HEK293 (cell line): Measurements from ENCODE around the gene TMEM229B.

ENCODE experiments used
- CTCF ChIA-PET: fragments of 350-600 bp; formaldehyde crosslinking; extraction: SDS; loops from one replicate; lab custom pipeline; 2021; ENCODE audit warnings: antibody characterized with exemption; lab: Yijun Ruan, JAX
- POLR2A ChIA-PET: fragments of 300-600 bp; formaldehyde crosslinking; extraction: SDS; loops from one replicate; lab custom pipeline; 2020; ENCODE audit warnings: antibody characterized with exemption, inconsistent platforms; lab: Yijun Ruan, JAX
- H3K27ac ChIP-seq: fragments of 200-500 bp; sonication (Bioruptor generic); 2 replicates; pipeline ENCODE4 v1.5.1; 2014; ENCODE audit warnings: low read depth, low read length, control low read depth, inconsistent platforms; ENCODE audit errors: extremely low read depth
- H3K36me3 ChIP-seq, 2 experiments: fragments of 200-500 bp in 1 of 2; sonication (Bioruptor generic) in 1 of 2; 1 replicate in 1 of 2; 2 replicates in 1 of 2; pipeline ENCODE4 v1.5.1; 2014 to 2017; ENCODE audit warnings: inconsistent platforms in 2 of 2, low read length in 2 of 2; ENCODE audit not compliant: control insufficient read depth in 2 of 2, insufficient read depth in 1 of 2
- H3K4me1 ChIP-seq: fragments of 200-500 bp; sonication (Bioruptor generic); 2 replicates; pipeline ENCODE4 v1.5.1; 2014; ENCODE audit warnings: mild to moderate bottlenecking, low read length, inconsistent platforms; ENCODE audit not compliant: control insufficient read depth, insufficient read depth
- H3K4me3 ChIP-seq: 2 replicates; pipeline ENCODE4 v1.5.1; 2011; ENCODE audit warnings: low read depth, mild to moderate bottlenecking, control low read depth, low read length, moderate library complexity
- H3K9me3 ChIP-seq: fragments of 200-500 bp; sonication (Bioruptor generic); 2 replicates; pipeline ENCODE4 v1.5.1; 2014; ENCODE audit warnings: low read depth, low read length, inconsistent platforms; ENCODE audit not compliant: control insufficient read depth, insufficient read depth
- BCL11A ChIP-seq: fragments of 450-650 bp; formaldehyde crosslinking; IDR thresholded peaks from 2 replicates; pipeline ENCODE4 v1.5.1; 2016; ENCODE audit warnings: low read depth, missing biosample characterization, missing genetic modification characterization
- EGR2 ChIP-seq: fragments of 450-650 bp; formaldehyde crosslinking; IDR thresholded peaks from 2 replicates; pipeline ENCODE4 v1.5.1; 2016; ENCODE audit warnings: low read depth, missing biosample characterization, missing genetic modification characterization
- KLF16 ChIP-seq: fragments of 450-650 bp; formaldehyde crosslinking; IDR thresholded peaks from 2 replicates; pipeline ENCODE4 v1.5.1; 2017; ENCODE audit warnings: missing biosample characterization, missing genetic modification characterization
- REPIN1 ChIP-seq: fragments of 450-650 bp; formaldehyde crosslinking; IDR thresholded peaks from 2 replicates; pipeline ENCODE4 v1.5.1; 2017; ENCODE audit warnings: missing biosample characterization, missing genetic modification characterization, low read depth
- SALL2 ChIP-seq: fragments of 450-650 bp; formaldehyde crosslinking; IDR thresholded peaks from 2 replicates; pipeline ENCODE4 v1.5.0; 2017; ENCODE audit warnings: missing biosample characterization, mild to moderate bottlenecking, missing genetic modification characterization, borderline replicate concordance
- ZBTB1 ChIP-seq: fragments of 450-650 bp; formaldehyde crosslinking; IDR thresholded peaks from 2 replicates; pipeline ENCODE4 v1.5.1; 2016; ENCODE audit warnings: missing biosample characterization, missing genetic modification characterization
- ZBTB17 ChIP-seq: fragments of 450-650 bp; formaldehyde crosslinking; IDR thresholded peaks from 2 replicates; pipeline ENCODE4 v1.5.1; 2016; ENCODE audit warnings: missing biosample characterization, missing genetic modification characterization
- ZBTB48 ChIP-seq: fragments of 450-650 bp; formaldehyde crosslinking; IDR thresholded peaks from 2 replicates; pipeline ENCODE4 v1.5.1; 2016; ENCODE audit warnings: missing biosample characterization, missing genetic modification characterization
- ZFP41 ChIP-seq: fragments of 450-650 bp; formaldehyde crosslinking; IDR thresholded peaks from 2 replicates; pipeline ENCODE4 v1.5.1; 2016; ENCODE audit warnings: missing biosample characterization, missing genetic modification characterization, borderline replicate concordance
- ZNF174 ChIP-seq: fragments of 450-650 bp; formaldehyde crosslinking; IDR thresholded peaks from 2 replicates; pipeline ENCODE4 v1.5.0; 2017; ENCODE audit warnings: missing biosample characterization, mild to moderate bottlenecking, missing genetic modification characterization
- ZNF266 ChIP-seq: fragments of 450-650 bp; formaldehyde crosslinking; IDR thresholded peaks from 2 replicates; pipeline ENCODE4 v1.5.1; 2016; ENCODE audit warnings: missing biosample characterization, missing genetic modification characterization, low read depth
- ZNF335 ChIP-seq: fragments of 450-650 bp; formaldehyde crosslinking; conservative IDR thresholded peaks from 2 replicates; pipeline ENCODE4 v1.5.1; 2016; ENCODE audit warnings: missing biosample characterization, missing genetic modification characterization
- ZNF350 ChIP-seq: fragments of 450-650 bp; formaldehyde crosslinking; IDR thresholded peaks from 2 replicates; pipeline ENCODE4 v1.5.0; 2017; ENCODE audit warnings: missing biosample characterization, mild to moderate bottlenecking, missing genetic modification characterization
- ZNF366 ChIP-seq: fragments of 450-650 bp; formaldehyde crosslinking; conservative IDR thresholded peaks from 2 replicates; pipeline ENCODE4 v1.5.1; 2016; ENCODE audit warnings: missing biosample characterization, missing genetic modification characterization
- ZNF398 ChIP-seq: fragments of 450-650 bp; formaldehyde crosslinking; IDR thresholded peaks from 2 replicates; pipeline ENCODE4 v1.5.1; 2017; ENCODE audit warnings: missing biosample characterization, missing genetic modification characterization
- ZNF549 ChIP-seq: fragments of 450-650 bp; IDR thresholded peaks from 2 replicates; pipeline ENCODE4 v1.5.1; 2018; ENCODE audit warnings: missing biosample characterization, missing genetic modification characterization, mild to moderate bottlenecking, inconsistent platforms, moderate library complexity
- ZNF621 ChIP-seq: fragments of 450-650 bp; formaldehyde crosslinking; IDR thresholded peaks from 2 replicates; pipeline ENCODE4 v1.5.1; 2017; ENCODE audit warnings: missing biosample characterization, missing genetic modification characterization
- ZNF626 ChIP-seq: fragments of 450-650 bp; sonication (Bioruptor Pico); formaldehyde crosslinking; IDR thresholded peaks from 2 replicates; pipeline ENCODE4 v1.5.1; 2018; ENCODE audit warnings: missing biosample characterization, missing genetic modification characterization, inconsistent platforms
- ZNF654 ChIP-seq: fragments of 450-650 bp; formaldehyde crosslinking; IDR thresholded peaks from 2 replicates; pipeline ENCODE4 v1.5.1; 2016; ENCODE audit warnings: low read depth, missing biosample characterization, missing genetic modification characterization
- ZNF791 ChIP-seq: fragments of 450-650 bp; formaldehyde crosslinking; IDR thresholded peaks from 2 replicates; pipeline ENCODE4 v1.5.1; 2016; ENCODE audit warnings: missing biosample characterization, missing genetic modification characterization
- ZNF830 ChIP-seq: fragments of 450-650 bp; IDR thresholded peaks from 2 replicates; pipeline ENCODE4 v1.5.0; 2018; ENCODE audit warnings: missing biosample characterization, missing genetic modification characterization, low read depth, mild to moderate bottlenecking, moderate library complexity
- ZSCAN16 ChIP-seq: fragments of 450-650 bp; formaldehyde crosslinking; IDR thresholded peaks from 2 replicates; pipeline ENCODE4 v1.5.1; 2016; ENCODE audit warnings: missing biosample characterization, missing genetic modification characterization
- ZXDB ChIP-seq: fragments of 450-650 bp; formaldehyde crosslinking; IDR thresholded peaks from 2 replicates; pipeline ENCODE4 v1.5.1; 2016; ENCODE audit warnings: missing biosample characterization, missing genetic modification characterization
- TF ChIP-seq, protein P1 (sequence below): fragments of 450-650 bp; formaldehyde crosslinking; IDR thresholded peaks from 2 replicates; pipeline ENCODE4 v1.5.1; 2016; ENCODE audit warnings: missing biosample characterization, missing genetic modification characterization
- TF ChIP-seq, protein P2 (sequence below): fragments of 450-650 bp; formaldehyde crosslinking; IDR thresholded peaks from 2 replicates; pipeline ENCODE4 v1.5.1; 2016; ENCODE audit warnings: missing biosample characterization, missing genetic modification characterization
- TF ChIP-seq, protein P3 (sequence below): fragments of 450-650 bp; formaldehyde crosslinking; IDR thresholded peaks from 2 replicates; pipeline ENCODE4 v1.5.1; 2017; ENCODE audit warnings: missing biosample characterization, missing genetic modification characterization

TMEM229B gene

GRCh38 chr14:67514650-67515385, 26.3 kb upstream of the TMEM229B start (continued):
- TF ChIP-seq, protein P1, sequence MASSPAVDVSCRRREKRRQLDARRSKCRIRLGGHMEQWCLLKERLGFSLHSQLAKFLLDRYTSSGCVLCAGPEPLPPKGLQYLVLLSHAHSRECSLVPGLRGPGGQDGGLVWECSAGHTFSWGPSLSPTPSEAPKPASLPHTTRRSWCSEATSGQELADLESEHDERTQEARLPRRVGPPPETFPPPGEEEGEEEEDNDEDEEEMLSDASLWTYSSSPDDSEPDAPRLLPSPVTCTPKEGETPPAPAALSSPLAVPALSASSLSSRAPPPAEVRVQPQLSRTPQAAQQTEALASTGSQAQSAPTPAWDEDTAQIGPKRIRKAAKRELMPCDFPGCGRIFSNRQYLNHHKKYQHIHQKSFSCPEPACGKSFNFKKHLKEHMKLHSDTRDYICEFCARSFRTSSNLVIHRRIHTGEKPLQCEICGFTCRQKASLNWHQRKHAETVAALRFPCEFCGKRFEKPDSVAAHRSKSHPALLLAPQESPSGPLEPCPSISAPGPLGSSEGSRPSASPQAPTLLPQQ (tag by site-specific recombination): no peak
- TF ChIP-seq BCL11A (tag by site-specific recombination) (no peak), ZNF654 (tag by site-specific recombination) (no peak), ZXDB (tag by site-specific recombination) (no peak), ZSCAN16 (no peak), ZNF366 (tag by site-specific recombination) (no peak), ZNF626 (tag by site-specific recombination) (no peak), SALL2 (tag by site-specific recombination) (no peak), ZBTB17 (peak; percentile 59), EGR2 (tag by site-specific recombination) (no peak), REPIN1 (no peak)
- TF ChIP-seq, protein P2, sequence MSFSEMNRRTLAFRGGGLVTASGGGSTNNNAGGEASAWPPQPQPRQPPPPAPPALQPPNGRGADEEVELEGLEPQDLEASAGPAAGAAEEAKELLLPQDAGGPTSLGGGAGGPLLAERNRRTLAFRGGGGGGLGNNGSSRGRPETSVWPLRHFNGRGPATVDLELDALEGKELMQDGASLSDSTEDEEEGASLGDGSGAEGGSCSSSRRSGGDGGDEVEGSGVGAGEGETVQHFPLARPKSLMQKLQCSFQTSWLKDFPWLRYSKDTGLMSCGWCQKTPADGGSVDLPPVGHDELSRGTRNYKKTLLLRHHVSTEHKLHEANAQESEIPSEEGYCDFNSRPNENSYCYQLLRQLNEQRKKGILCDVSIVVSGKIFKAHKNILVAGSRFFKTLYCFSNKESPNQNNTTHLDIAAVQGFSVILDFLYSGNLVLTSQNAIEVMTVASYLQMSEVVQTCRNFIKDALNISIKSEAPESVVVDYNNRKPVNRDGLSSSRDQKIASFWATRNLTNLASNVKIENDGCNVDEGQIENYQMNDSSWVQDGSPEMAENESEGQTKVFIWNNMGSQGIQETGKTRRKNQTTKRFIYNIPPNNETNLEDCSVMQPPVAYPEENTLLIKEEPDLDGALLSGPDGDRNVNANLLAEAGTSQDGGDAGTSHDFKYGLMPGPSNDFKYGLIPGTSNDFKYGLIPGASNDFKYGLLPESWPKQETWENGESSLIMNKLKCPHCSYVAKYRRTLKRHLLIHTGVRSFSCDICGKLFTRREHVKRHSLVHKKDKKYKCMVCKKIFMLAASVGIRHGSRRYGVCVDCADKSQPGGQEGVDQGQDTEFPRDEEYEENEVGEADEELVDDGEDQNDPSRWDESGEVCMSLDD (tag by site-specific recombination): no peak; the same call in none of the 2 replicates

- no peak overlapping the region for H3K27ac ChIP-seq
- peak overlapping the region; percentile 61; the same call in 1 of the 2 replicates for H3K4me3 ChIP-seq
- CTCF ChIA-PET: interaction anchor here (0.6 to 4.1 kb wide), 5 partner anchors 10 to 1155 kb away, joined by 3 to 32 read pairs (median 4); no protein-coding TSS in a partner anchor
- TF ChIP-seq ZBTB1: no peak
- TF ChIP-seq ZNF830 (tag by site-specific recombination): no peak
- no peak for TF ChIP-seq ZNF350 (tag by site-specific recombination)
- TF ChIP-seq ZNF174 (tag by site-specific recombination): no peak
- TF ChIP-seq, protein P3, sequence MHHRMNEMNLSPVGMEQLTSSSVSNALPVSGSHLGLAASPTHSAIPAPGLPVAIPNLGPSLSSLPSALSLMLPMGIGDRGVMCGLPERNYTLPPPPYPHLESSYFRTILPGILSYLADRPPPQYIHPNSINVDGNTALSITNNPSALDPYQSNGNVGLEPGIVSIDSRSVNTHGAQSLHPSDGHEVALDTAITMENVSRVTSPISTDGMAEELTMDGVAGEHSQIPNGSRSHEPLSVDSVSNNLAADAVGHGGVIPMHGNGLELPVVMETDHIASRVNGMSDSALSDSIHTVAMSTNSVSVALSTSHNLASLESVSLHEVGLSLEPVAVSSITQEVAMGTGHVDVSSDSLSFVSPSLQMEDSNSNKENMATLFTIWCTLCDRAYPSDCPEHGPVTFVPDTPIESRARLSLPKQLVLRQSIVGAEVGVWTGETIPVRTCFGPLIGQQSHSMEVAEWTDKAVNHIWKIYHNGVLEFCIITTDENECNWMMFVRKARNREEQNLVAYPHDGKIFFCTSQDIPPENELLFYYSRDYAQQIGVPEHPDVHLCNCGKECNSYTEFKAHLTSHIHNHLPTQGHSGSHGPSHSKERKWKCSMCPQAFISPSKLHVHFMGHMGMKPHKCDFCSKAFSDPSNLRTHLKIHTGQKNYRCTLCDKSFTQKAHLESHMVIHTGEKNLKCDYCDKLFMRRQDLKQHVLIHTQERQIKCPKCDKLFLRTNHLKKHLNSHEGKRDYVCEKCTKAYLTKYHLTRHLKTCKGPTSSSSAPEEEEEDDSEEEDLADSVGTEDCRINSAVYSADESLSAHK (tag by site-specific recombination): no peak
- no peak for TF ChIP-seq ZNF791 (tag by site-specific recombination)
- peak; percentile 88 for TF ChIP-seq ZNF335 (tag by site-specific recombination)
- TF ChIP-seq ZNF621 (tag by site-specific recombination): no peak
- TF ChIP-seq KLF16 (tag by site-specific recombination): no peak
- no peak for TF ChIP-seq ZNF549 (tag by site-specific recombination)
- 0 out of 2 replicates have a peak, but pooled peaks have one; percentile 45 for TF ChIP-seq ZBTB48 (tag by site-specific recombination)
- no peak for TF ChIP-seq ZFP41 (tag by site-specific recombination)
- TF ChIP-seq ZNF398 (tag by site-specific recombination): no peak
- no peak for TF ChIP-seq ZNF266
These were observed 25.7 kb upstream of the TMEM229B start for GRCh38 chr14:67514203-67514607.

More at GRCh38 chr14:67514203-67514607, 25.7 kb upstream of the TMEM229B start:
- Histone ChIP-seq H3K4me1 (no peaks in the 10 kb centered on the region), H3K9me3 (no peaks in the 10 kb centered on the region), H3K36me3 (no peaks in the 10 kb centered on the region)
- POLR2A ChIA-PET: no interaction called here
